GM19452 (cell line): Measurements from ENCODE around the gene ATP6V1A.

Source experiments
- ATAC-seq: cut with Tn5 transposase; IDR thresholded peaks from one replicate; pipeline ENCODE4 v1.9.1; 2021; ENCODE audit not compliant: unreplicated experiment

ATP6V1A gene

GRCh38 chr3:113745756-113746547, 883 bp upstream of the ATP6V1A start, which contains the start of gene NAA50:
TSS of gene NAA50 (minus strand) at chr3:113746249. CDS start at chr3:113745949, 300 bp downstream.
- ATAC-seq = peak; percentile 49

GRCh38 chr3:113747283-113748046, 630 bp downstream of the ATP6V1A start:
- ATAC-seq = peak; percentile 13

- ATAC-seq = no peak
Observed at GRCh38 chr3:113751141-113751540, 4.3 kb downstream of the ATP6V1A start.

DNA sequence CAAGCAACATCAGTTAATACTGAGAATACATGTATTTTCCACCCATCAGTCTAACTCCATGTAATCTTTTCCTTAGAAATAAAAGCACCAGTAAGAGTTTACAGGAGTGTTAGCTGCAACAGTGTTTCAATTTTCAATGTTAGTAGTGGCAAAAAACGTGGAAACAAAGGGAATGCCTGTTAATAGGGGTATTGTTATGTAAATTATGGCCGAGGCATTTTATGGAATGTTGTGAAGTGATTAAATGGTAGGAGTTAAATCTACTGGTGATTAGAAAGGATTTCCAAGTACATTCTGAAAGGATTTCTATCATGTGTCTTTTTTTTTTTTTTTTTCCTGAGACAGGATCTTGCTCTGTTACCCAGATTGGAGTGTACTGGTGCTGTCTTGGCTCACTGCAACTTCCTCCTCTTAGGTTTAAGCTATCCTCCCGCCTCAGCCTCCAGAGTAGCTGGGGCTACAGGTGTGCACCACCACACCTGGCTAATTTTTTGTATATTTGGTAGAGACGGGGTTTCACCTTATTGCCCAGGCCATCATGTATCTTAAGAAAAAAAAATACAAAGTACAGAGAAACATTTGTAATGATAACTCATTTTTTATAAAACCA, 6.6 kb downstream of the ATP6V1A start:
- ATAC-seq = no peak

- ATAC-seq = peak; percentile 72
Observed at GRCh38 chr3:113754494-113755159, 7.8 kb downstream of the ATP6V1A start.

DNA sequence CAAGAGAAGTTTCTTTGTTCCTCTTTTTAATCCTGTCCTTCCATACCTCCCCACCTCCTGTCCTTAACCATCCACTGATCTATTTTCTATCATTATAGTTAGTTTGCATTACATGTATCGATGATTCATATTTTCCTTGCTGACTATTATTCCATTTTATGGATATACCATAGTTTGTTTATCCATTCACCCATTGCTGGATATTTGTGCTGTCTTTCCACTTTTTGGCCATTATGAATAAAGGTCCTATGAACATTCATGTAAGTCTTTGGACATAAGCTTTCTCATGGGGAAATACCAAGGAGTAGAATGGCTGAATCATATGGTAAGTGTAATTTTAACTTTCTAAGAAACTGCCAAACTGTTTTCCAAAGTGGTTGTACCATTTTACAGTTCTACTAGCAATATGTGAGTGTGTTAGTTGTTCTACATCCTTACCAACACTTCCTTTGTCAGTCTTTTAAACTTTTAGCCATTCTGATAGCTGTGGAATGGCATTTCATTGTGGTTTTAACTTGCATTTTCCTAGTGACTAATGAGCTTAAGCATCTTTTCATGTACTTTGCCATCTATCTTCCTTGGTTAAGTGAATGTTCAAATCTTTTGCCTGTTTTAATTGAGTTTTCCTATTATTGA, 11.7 kb downstream of the ATP6V1A start:
- no peak for ATAC-seq

DNA sequence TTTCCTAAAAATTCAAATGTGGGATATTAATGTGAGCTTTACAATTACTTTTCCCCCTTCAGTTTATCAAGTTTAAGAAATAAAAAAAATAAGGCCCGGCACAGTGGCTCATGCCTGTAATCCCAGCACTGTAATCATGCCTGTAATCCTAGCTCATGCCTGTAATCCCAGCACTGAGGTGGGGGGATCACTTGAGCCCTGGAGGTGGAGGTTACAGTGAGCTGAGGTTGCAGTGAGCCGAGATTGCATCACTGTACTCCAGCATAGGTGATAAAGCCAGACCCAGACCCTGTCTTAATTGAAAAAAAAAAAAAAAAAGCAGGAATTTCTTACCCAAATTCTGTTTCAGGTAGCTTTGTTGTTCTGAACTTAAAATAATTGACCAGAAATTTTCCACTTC, 17.9 kb downstream of the ATP6V1A start:
- no peak for ATAC-seq

- ATAC-seq = peak; percentile 82
Observed at GRCh38 chr3:113769551-113769950, 22.7 kb downstream of the ATP6V1A start.

- no peak for ATAC-seq
Observed at GRCh38 chr3:113771993-113772392, 25.2 kb downstream of the ATP6V1A start.

DNA sequence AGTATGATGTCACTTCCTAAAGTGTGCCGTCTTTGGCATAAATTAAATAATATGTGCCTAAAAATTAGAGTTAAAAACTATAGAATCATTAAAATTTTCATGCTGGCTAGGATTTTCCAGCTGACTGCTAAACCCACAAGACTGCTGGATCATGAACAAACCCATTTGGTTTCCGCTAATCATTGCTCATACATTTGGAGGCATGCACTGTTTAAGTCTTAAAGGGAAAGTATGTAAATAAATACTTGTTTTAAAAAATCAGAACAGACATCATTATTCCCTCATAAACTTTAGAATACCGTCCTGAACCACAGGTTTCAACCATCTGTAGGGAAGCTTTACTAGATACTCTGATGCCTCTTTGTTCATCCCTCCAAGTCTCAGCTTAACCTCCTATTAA, 26.5 kb downstream of the ATP6V1A start:
- ATAC-seq = no peak

GRCh38 chr3:113775516-113775915, 28.7 kb downstream of the ATP6V1A start:
- ATAC-seq = no peak

GRCh38 chr3:113776564-113776963, 29.7 kb downstream of the ATP6V1A start:
- no peak for ATAC-seq

- ATAC-seq = no peak
Observed at GRCh38 chr3:113783463-113783862, 36.6 kb downstream of the ATP6V1A start.

DNA sequence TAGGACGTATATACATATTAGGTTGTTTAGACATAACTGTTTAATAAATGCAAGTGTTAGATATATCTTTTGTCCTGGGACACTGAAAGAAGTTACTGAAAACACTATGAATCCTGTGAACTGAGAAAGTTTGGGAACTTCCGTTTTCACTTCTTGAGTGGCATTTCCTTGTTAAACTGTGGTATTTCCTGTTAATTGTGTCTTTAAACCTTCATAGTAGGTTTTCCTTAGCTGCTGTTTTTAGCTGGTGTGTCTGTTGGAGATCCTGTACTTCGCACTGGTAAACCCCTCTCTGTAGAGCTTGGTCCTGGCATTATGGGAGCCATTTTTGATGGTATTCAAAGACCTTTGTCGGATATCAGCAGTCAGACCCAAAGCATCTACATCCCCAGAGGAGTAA, 37.1 kb downstream of the ATP6V1A start:
- no peak for ATAC-seq

DNA sequence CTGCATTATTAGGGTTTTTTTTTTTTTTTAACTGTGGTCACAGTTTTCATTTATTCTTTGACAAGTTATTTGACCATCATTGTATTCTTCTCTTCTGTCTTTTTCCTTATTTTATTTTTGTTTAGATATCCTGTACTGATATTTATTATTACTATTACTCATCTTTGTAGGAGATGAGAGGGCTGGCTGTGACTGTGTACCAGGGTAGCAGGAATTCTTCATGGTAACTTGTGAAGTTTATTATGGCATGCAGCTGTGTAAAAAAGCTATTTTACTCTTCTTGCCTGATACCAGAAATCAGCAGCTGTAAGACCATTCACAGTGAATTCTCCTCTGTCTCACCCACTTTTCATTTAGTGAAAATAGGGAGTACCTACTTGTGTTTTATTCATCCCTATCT, 44.5 kb downstream of the ATP6V1A start:
- ATAC-seq = no peak

GRCh38 chr3:113794526-113794925, 47.7 kb downstream of the ATP6V1A start:
- ATAC-seq = no peak

DNA sequence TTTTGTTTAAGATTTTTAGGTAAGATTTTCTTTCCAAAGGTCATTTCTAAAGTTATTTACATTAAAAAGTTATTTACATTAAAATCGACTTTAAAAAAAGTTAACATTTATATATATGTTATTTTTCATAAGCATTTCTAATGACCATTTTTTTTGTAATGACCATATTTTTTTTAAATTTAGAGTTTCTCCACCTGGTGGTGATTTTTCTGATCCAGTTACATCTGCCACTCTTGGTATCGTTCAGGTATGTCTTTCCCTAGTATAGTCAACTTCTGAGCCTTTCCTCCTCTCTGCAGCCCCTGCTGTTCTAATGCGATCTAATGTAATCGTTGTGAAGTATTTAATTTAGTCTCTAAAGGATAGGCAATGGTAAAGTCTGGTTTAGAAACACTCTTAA, 48.9 kb downstream of the ATP6V1A start:
- ATAC-seq = no peak

GRCh38 chr3:113802795-113803455, 56.1 kb downstream of the ATP6V1A start:
- ATAC-seq = peak; percentile 81

DNA sequence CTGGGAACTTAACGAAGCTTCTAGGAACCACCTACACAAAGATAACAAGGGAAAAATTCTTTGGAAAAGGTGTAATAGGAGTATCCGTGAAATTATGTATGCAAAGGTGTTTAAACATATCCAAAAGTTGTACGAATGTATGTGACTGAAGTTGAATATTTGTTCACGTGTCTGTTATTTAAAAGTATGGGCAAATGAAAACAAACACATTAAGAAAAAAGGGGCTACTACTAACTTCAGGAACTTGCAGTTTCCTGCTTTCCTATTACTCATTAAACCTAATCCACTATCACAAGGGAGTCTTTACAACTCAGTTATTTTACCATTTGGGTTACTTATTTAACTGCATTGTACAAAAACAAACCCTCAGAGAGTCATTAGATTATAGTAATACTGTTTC, 57.8 kb downstream of the ATP6V1A start:
- no peak for ATAC-seq

DNA sequence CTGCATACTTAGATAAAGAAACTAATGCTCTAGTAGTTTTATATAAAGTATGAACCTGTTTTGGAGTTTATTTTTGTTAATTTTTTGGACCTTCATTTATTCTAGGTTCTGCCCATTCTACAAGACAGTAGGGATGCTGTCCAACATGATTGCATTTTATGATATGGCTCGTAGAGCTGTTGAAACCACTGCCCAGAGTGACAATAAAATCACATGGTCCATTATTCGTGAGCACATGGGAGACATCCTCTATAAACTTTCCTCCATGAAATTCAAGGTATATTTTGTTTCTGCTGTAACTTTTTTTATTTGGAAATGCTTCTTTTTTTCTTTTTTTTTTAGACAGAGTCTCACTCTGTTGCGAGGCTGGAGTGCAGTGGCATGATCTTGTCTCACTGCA, 58.4 kb downstream of the ATP6V1A start:
- ATAC-seq = no peak
